ENCODE measurements around the gene ZNF750.
A peak's percentile ranks its signal among the peaks of the same experiment; 100 is the strongest.
"Not testable (repeated sequence)": the region's sequence is repeated elsewhere in the genome, so short reads cannot be mapped to it uniquely, and the experiment has no call there.

ZNF750 gene

GRCh38 chr17:82790391-82790790 lies 49.4 kb downstream of the ZNF750 start:
- no peak for DNase-seq

DNA sequence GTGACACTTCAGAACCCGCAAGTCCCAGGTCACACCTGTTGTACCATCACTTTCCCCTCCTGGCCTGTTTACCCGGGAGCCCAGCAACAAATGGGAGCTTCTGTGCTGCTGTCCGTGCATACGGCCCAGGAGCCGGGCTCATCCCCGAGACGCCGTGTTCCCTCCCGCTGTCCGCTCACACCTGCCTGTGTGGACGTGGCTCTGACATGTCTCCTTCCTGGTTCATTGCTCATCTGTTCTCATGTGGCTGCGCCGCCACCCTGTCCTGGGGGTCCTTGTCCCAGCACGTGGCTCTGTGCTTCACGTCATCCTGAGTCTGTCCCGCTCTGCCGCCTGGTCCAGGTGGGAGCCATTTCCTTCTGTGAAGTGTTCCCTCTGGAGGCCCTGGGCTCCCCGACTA lies 50.0 kb downstream of the ZNF750 start:
- no peak for DNase-seq

GRCh38 chr17:82789051-82789592 lies 50.7 kb downstream of the ZNF750 start:
- DNase-seq = no peak

- no peak for DNase-seq
These were observed 51.4 kb downstream of the ZNF750 start for GRCh38 chr17:82788206-82789001.

GRCh38 chr17:82787081-82787848 lies 52.6 kb downstream of the ZNF750 start:
- DNase-seq = no peak

- DNase-seq = no peak
These were observed 53.4 kb downstream of the ZNF750 start for GRCh38 chr17:82786427-82786826.

DNA sequence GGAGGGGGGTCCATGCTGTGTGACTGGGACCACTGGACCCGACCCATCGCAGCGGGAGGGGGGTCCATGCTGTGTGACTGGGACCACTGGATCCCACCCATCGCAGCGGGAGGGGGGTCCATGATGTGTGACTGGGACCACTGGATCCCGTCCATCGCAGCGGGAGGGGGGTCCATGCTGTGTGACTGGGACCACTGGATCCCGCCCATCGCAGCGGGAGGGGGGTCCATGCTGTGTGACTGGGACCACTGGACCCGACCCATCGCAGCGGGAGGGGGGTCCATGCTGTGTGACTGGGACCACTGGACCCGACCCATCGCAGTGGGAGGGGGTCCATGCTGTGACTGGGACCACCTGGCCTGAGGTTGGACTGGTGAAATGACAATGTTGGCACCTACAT lies 54.2 kb downstream of the ZNF750 start:
- DNase-seq = not testable (repeated sequence)

DNA sequence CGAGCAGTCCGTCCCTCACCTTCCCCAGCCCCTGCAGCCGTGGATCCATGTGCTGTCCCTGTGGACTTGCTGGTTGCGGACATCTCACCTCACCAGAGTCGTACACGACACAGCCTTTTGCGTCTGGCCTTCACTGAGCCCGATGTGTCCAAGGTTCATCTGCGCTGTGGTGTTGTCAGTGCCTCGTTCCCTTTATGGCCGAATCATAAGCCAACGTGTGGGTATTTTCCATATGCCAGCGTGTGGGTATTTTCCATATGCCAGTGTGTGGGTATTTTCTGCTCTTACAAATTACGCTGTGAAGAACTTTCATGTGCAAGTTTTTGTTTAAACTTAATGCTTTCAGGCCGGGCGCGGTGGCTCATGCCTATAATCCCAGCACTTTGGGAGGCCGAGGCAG lies 56.3 kb downstream of the ZNF750 start:
- no peak for DNase-seq

DNA sequence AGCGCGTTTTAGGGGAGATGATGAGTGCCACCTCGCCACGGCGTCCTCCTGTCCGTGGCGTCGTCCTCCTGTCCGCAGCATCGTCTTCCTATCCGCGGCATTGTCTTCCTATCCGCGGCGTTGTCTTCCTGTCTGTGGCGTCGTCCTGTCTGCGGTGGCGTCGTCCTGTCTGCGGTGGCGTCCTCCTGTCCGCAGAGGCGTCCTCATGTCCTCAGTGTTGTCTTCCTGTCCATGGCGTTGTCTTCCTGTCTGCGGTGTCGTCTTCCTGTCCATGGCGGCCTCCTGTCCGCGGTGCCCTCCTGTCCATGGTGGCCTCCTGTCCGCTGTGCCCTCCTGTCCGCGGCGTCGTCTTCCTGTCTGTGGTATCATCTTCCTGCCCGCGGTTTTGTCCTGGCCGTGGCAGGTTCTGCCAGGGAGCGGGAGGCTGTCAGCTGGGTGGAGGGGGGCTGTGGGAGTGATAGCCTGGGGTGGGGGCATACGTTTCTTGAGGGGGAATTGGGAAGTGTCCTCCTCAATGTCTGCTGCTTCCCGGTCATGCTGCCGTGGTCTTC lies 57.1 kb downstream of the ZNF750 start:
- no peak for DNase-seq

DNA sequence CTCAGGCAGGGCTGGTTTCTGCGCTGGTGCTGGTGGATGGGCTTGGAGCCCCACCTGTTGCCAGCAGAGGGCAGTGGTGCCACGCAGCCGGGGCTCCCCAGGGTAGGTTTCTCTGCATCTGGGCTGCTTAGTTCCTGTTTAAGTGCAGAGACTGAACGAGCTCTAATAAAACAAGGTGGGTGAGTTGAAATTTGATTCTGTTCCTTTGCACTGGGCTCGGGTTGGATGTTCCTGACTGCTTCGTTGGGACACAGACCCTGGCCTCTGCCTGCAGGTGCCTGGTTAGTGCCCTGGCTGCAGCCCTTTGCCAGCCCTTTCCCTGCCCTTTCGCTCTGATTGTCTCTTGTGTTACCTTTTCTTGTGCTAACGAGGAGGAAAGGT lies 57.9 kb downstream of the ZNF750 start:
- DNase-seq = peak; percentile 72

DNA sequence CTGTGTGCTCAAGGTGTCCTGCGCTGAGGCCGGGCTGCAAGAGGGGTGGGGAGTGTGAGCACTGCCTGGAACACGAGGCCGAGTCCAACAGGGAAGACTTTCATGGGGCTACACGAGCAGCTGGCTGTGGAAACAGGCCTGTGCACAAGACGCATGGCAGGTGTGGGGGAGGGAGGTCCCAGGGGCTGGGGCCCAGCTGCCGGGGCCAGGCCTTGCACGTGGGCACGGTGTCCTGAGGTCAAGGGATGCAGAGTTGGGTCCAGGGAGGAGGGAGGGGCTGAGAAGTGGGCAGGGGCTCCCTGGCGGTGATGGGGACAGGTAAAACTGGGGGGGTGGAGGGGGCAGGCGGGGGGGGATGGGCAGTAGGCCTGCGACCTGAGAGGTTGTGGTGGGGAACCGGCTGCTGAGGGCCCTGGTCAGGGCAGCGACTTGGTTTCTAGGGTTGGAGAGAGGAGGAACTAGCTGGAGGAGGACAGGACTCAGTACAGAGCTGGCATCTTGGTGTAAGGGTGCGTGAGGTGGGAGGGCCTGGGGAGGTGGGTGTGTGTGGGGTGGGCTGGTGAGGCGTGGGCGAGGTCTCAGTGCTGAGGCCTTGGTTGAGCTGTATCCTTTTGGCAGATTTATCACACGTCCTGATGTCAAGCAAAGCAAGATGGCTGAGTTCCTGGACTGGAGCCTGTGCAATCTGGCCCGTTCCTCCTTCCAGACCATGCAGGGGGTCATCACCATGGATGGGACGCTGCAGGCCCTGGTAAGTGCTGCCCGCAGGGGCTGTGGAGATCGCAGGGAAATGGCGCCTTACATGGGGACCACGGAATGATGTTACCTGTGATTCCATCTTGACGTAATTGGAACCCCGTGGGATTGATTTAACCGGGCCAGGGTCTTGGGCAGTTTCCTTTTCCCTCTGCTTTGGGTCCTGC lies 58.6 kb downstream of the ZNF750 start:
- DNase-seq = no peak

DNA sequence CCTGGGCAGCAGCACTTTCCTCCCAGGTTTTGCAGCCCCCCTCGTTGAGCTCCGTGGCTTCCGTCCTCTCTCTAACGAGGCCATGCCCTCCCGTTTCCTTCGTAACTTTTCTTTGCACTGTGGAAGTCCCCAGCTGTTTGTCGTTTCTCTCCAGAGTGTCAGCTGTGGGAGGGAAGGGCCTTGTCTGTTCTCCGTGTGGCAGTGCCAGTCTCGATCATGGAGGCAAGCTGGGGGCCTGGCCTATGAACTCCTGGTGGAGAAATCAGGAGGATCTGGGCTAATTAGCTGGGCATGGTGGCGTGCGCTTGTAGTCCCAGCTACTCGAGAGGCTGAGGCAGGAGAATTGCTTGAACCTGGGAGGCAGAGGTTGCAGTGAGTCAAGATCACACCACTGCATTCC lies 59.6 kb downstream of the ZNF750 start:
- no peak for DNase-seq

- DNase-seq = no peak
These were observed 60.3 kb downstream of the ZNF750 start for GRCh38 chr17:82779541-82779940.

Data from MV-4-11 (cell line).